HG03575 (cell line): Measurements from ENCODE around the gene NHS.

Source experiments
- ATAC-seq: cut with Tn5 transposase; IDR thresholded peaks from one replicate; pipeline ENCODE4 v1.9.1; 2021; ENCODE audit not compliant: unreplicated experiment, insufficient number of reproducible peaks, low FRiP score; ENCODE audit errors: extremely low read depth

The NHS gene

GRCh38 chrX:17525762-17526555 lies 151.0 kb downstream of the NHS start:
- no peak for ATAC-seq

GRCh38 chrX:17527135-17527701 lies 152.2 kb downstream of the NHS start:
- ATAC-seq = no peak

GRCh38 chrX:17527922-17528321 lies 152.9 kb downstream of the NHS start:
- no peak for ATAC-seq

GRCh38 chrX:17529151-17529745 lies 154.2 kb downstream of the NHS start:
- no peak for ATAC-seq

GRCh38 chrX:17531500-17531899 lies 156.5 kb downstream of the NHS start:
- no peak for ATAC-seq

GRCh38 chrX:17535229-17535628 lies 160.2 kb downstream of the NHS start:
- no peak for ATAC-seq

GRCh38 chrX:17537723-17538243 lies 162.8 kb downstream of the NHS start:
- ATAC-seq = no peak

GRCh38 chrX:17542123-17542522 lies 167.1 kb downstream of the NHS start:
- no peak for ATAC-seq

GRCh38 chrX:17544821-17545220 lies 169.8 kb downstream of the NHS start:
- no peak for ATAC-seq

GRCh38 chrX:17546356-17546755 lies 171.4 kb downstream of the NHS start:
- no peak for ATAC-seq

- no peak for ATAC-seq
These were observed 172.7 kb downstream of the NHS start for GRCh38 chrX:17547658-17548057.

GRCh38 chrX:17549107-17549651 lies 174.2 kb downstream of the NHS start:
- ATAC-seq = no peak

- no peak for ATAC-seq
These were observed 175.0 kb downstream of the NHS start for GRCh38 chrX:17550011-17550410.

- no peak for ATAC-seq
These were observed 177.1 kb downstream of the NHS start for GRCh38 chrX:17552044-17552650.

- ATAC-seq = no peak
These were observed 178.5 kb downstream of the NHS start for GRCh38 chrX:17553469-17553868.

GRCh38 chrX:17553961-17554482 lies 179.0 kb downstream of the NHS start:
- ATAC-seq = no peak

GRCh38 chrX:17554914-17555313 lies 179.9 kb downstream of the NHS start:
- ATAC-seq = no peak

GRCh38 chrX:17555846-17556245 lies 180.8 kb downstream of the NHS start:
- no peak for ATAC-seq

GRCh38 chrX:17559728-17560379 lies 184.9 kb downstream of the NHS start:
- ATAC-seq = no peak
